GM23338 (cell line): ENCODE data around the gene SOCS2. TPM values are rescaled to one million over a fixed set of nuclear protein-coding genes. Genes with fewer than 3 reads are reported as not detected.

Experiments used
- ATAC-seq: fragments of 200-7000 bp; cut with Tn5 transposase; 3 replicates; pipeline ENCODE4 v1.9.1; 2020
- DNase-seq: peaks from one replicate; pipeline ENCODE4 v3.0.0-alpha.2; 2015; ENCODE audit warnings: low spot score
- H2AFZ ChIP-seq: fragments of 200-600 bp; sonication (generic); 2 replicates; pipeline ENCODE4 v1.8.0; 2016; ENCODE audit warnings: antibody characterized with exemption, mild to moderate bottlenecking, moderate library complexity
- H3F3A ChIP-seq: fragments of 200-600 bp; sonication (generic); replicated peaks from 2 replicates; pipeline ENCODE4 v1.8.0; 2017; ENCODE audit warnings: antibody characterized with exemption, mixed run types, low read depth
- H3K27ac ChIP-seq: fragments of 200-600 bp; sonication (generic); 2 replicates; pipeline ENCODE4 v1.6.1; 2016; ENCODE audit warnings: low read depth
- H3K27me3 ChIP-seq: fragments of 200-600 bp; sonication (generic); 2 replicates; pipeline ENCODE4 v1.8.0; 2016; ENCODE audit warnings: mild to moderate bottlenecking, mixed run types, moderate library complexity; ENCODE audit not compliant: insufficient read depth
- H3K36me3 ChIP-seq: fragments of 200-600 bp; sonication (generic); 2 replicates; pipeline ENCODE4 v1.8.0; 2016; ENCODE audit warnings: mild to moderate bottlenecking; ENCODE audit not compliant: insufficient read depth
- H3K4me1 ChIP-seq: fragments of 200-600 bp; sonication (generic); 2 replicates; pipeline ENCODE4 v1.8.0; 2016; ENCODE audit warnings: mild to moderate bottlenecking, moderate library complexity; ENCODE audit not compliant: insufficient read depth
- H3K4me2 ChIP-seq: fragments of 200-600 bp; sonication (generic); 2 replicates; pipeline ENCODE4 v1.7.1; 2017; ENCODE audit warnings: mixed run types
- H3K4me3 ChIP-seq: fragments of 200-600 bp; sonication (generic); 2 replicates; pipeline ENCODE4 v1.6.1; 2016; ENCODE audit warnings: mixed run types
- H3K79me2 ChIP-seq: fragments of 200-600 bp; sonication (generic); replicated peaks from 2 replicates; pipeline ENCODE4 v1.8.0; 2017; ENCODE audit warnings: mild to moderate bottlenecking; ENCODE audit not compliant: insufficient read depth
- H3K9me2 ChIP-seq: fragments of 200-600 bp; sonication (generic); 2 replicates; pipeline ENCODE4 v1.8.0; 2017; ENCODE audit not compliant: insufficient read depth
- H4K20me1 ChIP-seq: fragments of 200-600 bp; sonication (generic); replicated peaks from 2 replicates; pipeline ENCODE4 v1.8.0; 2017; ENCODE audit warnings: mild to moderate bottlenecking; ENCODE audit not compliant: insufficient read depth
- H3K27ac Mint-ChIP-seq: 2 replicates; pipeline ENCODE4 v1.8.0; 2020; ENCODE audit warnings: inconsistent platforms, mild to moderate bottlenecking, moderate library complexity, mixed read lengths
- H3K27me3 Mint-ChIP-seq: 3 replicates; pipeline ENCODE4 v1.8.0; 2022; ENCODE audit warnings: low read depth, mild to moderate bottlenecking, moderate library complexity, mixed read lengths, inconsistent platforms; ENCODE audit not compliant: insufficient read depth, poor library complexity
- H3K36me3 Mint-ChIP-seq: 3 replicates; pipeline ENCODE4 v1.8.0; 2021; ENCODE audit warnings: low read depth, mild to moderate bottlenecking, inconsistent platforms, moderate library complexity, mixed read lengths
- H3K4me1 Mint-ChIP-seq: 3 replicates; pipeline ENCODE4 v1.8.0; 2020; ENCODE audit warnings: mild to moderate bottlenecking, inconsistent platforms, mixed read lengths
- H3K4me3 Mint-ChIP-seq: 3 replicates; pipeline ENCODE4 v1.8.0; 2021; ENCODE audit warnings: moderate library complexity, mild to moderate bottlenecking, inconsistent platforms, mixed read lengths
- H3K9me3 Mint-ChIP-seq: 3 replicates; pipeline ENCODE4 v1.8.0; 2020; ENCODE audit warnings: moderate library complexity, mild to moderate bottlenecking, inconsistent platforms, mixed read lengths
- EZH2 ChIP-seq: fragments of 200-600 bp; sonication (generic); IDR thresholded peaks from one replicate; pipeline ENCODE4 v1.8.0; 2017; ENCODE audit warnings: antibody characterized with exemption, mild to moderate bottlenecking, low read depth; ENCODE audit not compliant: unreplicated experiment
- EZH2phosphoT487 ChIP-seq: fragments of 200-600 bp; sonication (generic); IDR thresholded peaks from one replicate; pipeline ENCODE4 v1.8.1; 2018; ENCODE audit warnings: antibody characterized with exemption; ENCODE audit not compliant: unreplicated experiment
- JUNB ChIP-seq: IDR thresholded peaks from one replicate; pipeline ENCODE4 v1.6.1; 2016; ENCODE audit warnings: antibody characterized with exemption; ENCODE audit not compliant: unreplicated experiment
- POLR2AphosphoS5 ChIP-seq: IDR thresholded peaks from 2 replicates; pipeline ENCODE4 v1.6.1; 2016; ENCODE audit warnings: antibody characterized with exemption, low read depth
- ZNF114 ChIP-seq: fragments of 250-450 bp; sonication (Bioruptor Pico); IDR thresholded peaks from 2 replicates; pipeline ENCODE4 v1.5.0; 2020; ENCODE audit warnings: mild to moderate bottlenecking, moderate library complexity
- ZNF331 ChIP-seq: fragments of 250-450 bp; sonication (Bioruptor Pico); IDR thresholded peaks from 2 replicates; pipeline ENCODE4 v1.5.0; 2020; ENCODE audit warnings: low read depth, mild to moderate bottlenecking, moderate library complexity
- polyA plus RNA-seq: library from polyadenylated mRNA; unstranded; fragments of >200 nt; fragmentation: Nextera tagmentation; extraction: Ambion mirVana; gene quantifications from 2 replicates; pipeline ENCODE4 v1.2.1, GENCODE V29; 2016
- total RNA-seq: library from RNA; depleted of rRNA; stranded (reverse); fragments of >200 nt; shearing (Covaris generic); gene quantifications from 2 replicates; pipeline ENCODE4 v1.2.3, GENCODE V29; 2014
- TF ChIP-seq, protein P1 (sequence below): fragments of 250-450 bp; sonication (Bioruptor Pico); IDR thresholded peaks from 2 replicates; pipeline ENCODE4 v1.5.0; 2020; ENCODE audit warnings: mild to moderate bottlenecking, moderate library complexity
- TF ChIP-seq, protein P2 (sequence below): IDR thresholded peaks from 2 replicates; pipeline ENCODE4 v1.6.1; 2016; ENCODE audit warnings: antibody characterized with exemption

SOCS2 gene
- total and polyA plus RNA-seq, 2 experiments from 2014 or later: 15.5 to 32.4 TPM

- no peak overlapping the region for H3K27ac ChIP-seq
- H3K27me3 ChIP-seq: no peaks in the 10 kb centered on the region
- no peak for DNase-seq
- H3F3A ChIP-seq: no peaks in the 10 kb centered on the region
- H3K9me2 ChIP-seq: no peaks in the 10 kb centered on the region
- H3K36me3 ChIP-seq: no peaks in the 10 kb centered on the region
- H3K27me3 Mint-ChIP-seq: peaks cover 5% of the 10 kb centered on the region
- H3K79me2 ChIP-seq: peaks cover 10% of the 10 kb centered on the region; the same call in 1 of the 2 replicates
- no peaks in the 10 kb centered on the region for H3K9me3 Mint-ChIP-seq
- H4K20me1 ChIP-seq: no peaks in the 10 kb centered on the region
- H3K4me3 ChIP-seq: no peak overlapping the region
- peaks cover 44% of the 10 kb centered on the region for H3K4me1 ChIP-seq
- peaks cover 18% of the 10 kb centered on the region for H3K36me3 Mint-ChIP-seq
- H2AFZ ChIP-seq: no peak overlapping the region
- TF ChIP-seq, protein P1, sequence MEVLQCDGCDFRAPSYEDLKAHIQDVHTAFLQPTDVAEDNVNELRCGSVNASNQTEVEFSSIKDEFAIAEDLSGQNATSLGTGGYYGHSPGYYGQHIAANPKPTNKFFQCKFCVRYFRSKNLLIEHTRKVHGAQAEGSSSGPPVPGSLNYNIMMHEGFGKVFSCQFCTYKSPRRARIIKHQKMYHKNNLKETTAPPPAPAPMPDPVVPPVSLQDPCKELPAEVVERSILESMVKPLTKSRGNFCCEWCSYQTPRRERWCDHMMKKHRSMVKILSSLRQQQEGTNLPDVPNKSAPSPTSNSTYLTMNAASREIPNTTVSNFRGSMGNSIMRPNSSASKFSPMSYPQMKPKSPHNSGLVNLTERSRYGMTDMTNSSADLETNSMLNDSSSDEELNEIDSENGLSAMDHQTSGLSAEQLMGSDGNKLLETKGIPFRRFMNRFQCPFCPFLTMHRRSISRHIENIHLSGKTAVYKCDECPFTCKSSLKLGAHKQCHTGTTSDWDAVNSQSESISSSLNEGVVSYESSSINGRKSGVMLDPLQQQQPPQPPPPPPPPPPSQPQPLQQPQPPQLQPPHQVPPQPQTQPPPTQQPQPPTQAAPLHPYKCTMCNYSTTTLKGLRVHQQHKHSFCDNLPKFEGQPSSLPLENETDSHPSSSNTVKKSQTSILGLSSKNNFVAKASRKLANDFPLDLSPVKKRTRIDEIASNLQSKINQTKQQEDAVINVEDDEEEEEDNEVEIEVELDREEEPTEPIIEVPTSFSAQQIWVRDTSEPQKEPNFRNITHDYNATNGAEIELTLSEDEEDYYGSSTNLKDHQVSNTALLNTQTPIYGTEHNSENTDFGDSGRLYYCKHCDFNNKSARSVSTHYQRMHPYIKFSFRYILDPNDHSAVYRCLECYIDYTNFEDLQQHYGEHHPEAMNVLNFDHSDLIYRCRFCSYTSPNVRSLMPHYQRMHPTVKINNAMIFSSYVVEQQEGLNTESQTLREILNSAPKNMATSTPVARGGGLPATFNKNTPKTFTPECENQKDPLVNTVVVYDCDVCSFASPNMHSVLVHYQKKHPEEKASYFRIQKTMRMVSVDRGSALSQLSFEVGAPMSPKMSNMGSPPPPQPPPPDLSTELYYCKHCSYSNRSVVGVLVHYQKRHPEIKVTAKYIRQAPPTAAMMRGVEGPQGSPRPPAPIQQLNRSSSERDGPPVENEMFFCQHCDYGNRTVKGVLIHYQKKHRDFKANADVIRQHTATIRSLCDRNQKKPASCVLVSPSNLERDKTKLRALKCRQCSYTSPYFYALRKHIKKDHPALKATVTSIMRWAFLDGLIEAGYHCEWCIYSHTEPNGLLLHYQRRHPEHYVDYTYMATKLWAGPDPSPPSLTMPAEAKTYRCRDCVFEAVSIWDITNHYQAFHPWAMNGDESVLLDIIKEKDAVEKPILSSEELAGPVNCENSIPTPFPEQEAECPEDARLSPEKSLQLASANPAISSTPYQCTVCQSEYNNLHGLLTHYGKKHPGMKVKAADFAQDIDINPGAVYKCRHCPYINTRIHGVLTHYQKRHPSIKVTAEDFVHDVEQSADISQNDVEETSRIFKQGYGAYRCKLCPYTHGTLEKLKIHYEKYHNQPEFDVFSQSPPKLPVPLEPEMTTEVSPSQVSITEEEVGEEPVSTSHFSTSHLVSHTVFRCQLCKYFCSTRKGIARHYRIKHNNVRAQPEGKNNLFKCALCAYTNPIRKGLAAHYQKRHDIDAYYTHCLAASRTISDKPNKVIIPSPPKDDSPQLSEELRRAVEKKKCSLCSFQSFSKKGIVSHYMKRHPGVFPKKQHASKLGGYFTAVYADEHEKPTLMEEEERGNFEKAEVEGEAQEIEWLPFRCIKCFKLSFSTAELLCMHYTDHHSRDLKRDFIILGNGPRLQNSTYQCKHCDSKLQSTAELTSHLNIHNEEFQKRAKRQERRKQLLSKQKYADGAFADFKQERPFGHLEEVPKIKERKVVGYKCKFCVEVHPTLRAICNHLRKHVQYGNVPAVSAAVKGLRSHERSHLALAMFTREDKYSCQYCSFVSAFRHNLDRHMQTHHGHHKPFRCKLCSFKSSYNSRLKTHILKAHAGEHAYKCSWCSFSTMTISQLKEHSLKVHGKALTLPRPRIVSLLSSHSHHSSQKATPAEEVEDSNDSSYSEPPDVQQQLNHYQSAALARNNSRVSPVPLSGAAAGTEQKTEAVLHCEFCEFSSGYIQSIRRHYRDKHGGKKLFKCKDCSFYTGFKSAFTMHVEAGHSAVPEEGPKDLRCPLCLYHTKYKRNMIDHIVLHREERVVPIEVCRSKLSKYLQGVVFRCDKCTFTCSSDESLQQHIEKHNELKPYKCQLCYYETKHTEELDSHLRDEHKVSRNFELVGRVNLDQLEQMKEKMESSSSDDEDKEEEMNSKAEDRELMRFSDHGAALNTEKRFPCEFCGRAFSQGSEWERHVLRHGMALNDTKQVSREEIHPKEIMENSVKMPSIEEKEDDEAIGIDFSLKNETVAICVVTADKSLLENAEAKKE: no peak
- TF ChIP-seq JUNB (no peak), ZNF114 (CRISPR knock-in tag) (no peak), EZH2phosphoT487 (no peak), EZH2 (no peak)
- no peak overlapping the region for H3K4me2 ChIP-seq
- no peak for ATAC-seq
- H3K4me3 Mint-ChIP-seq: no peak overlapping the region
- H3K27ac Mint-ChIP-seq: no peak overlapping the region
- H3K4me1 Mint-ChIP-seq: peaks cover 73% of the 10 kb centered on the region
Observed at GRCh38 chr12:93581370-93581769, 8.9 kb downstream of the SOCS2 start.

- ATAC-seq (no peak), DNase-seq (no peak)
- H3K27ac ChIP-seq: no peak overlapping the region
- H3K4me2 ChIP-seq: no peak overlapping the region
- H3K36me3 ChIP-seq: no peaks in the 10 kb centered on the region
- H3K79me2 ChIP-seq: peaks cover 5% of the 10 kb centered on the region; the same call in 1 of the 2 replicates
- no peak overlapping the region for H2AFZ ChIP-seq
- H4K20me1 ChIP-seq: no peaks in the 10 kb centered on the region
- Mint-ChIP-seq H3K4me3 (no peak overlapping the region), H3K4me1 (peaks cover 64% of the 10 kb centered on the region), H3K27ac (no peak overlapping the region), H3K36me3 (peaks cover 9% of the 10 kb centered on the region), H3K27me3 (peaks cover 3% of the 10 kb centered on the region), H3K9me3 (no peaks in the 10 kb centered on the region)
- H3K4me3 ChIP-seq: no peak overlapping the region
- no peaks in the 10 kb centered on the region for H3K27me3 ChIP-seq
- peaks cover 35% of the 10 kb centered on the region for H3K4me1 ChIP-seq
- no peaks in the 10 kb centered on the region for H3K9me2 ChIP-seq
- no peaks in the 10 kb centered on the region for H3F3A ChIP-seq
- TF ChIP-seq EZH2phosphoT487 (no peak), ZNF331 (CRISPR knock-in tag) (no peak), ZNF114 (CRISPR knock-in tag) (no peak), POLR2AphosphoS5 (no peak)
- TF ChIP-seq, protein P2, sequence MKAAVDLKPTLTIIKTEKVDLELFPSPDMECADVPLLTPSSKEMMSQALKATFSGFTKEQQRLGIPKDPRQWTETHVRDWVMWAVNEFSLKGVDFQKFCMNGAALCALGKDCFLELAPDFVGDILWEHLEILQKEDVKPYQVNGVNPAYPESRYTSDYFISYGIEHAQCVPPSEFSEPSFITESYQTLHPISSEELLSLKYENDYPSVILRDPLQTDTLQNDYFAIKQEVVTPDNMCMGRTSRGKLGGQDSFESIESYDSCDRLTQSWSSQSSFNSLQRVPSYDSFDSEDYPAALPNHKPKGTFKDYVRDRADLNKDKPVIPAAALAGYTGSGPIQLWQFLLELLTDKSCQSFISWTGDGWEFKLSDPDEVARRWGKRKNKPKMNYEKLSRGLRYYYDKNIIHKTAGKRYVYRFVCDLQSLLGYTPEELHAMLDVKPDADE: no peak
Observed at GRCh38 chr12:93582351-93582750, 9.9 kb downstream of the SOCS2 start.
